GM23338 (cell line): ENCODE data around the gene CDC45.

Experiments used
- CTCF ChIP-seq, 2 experiments: fragments of 200-600 bp in 1 of 2; sonication (generic) in 1 of 2; conservative IDR thresholded peaks; 2 replicates each; pipeline versions ENCODE4 v1.5.1 to v1.6.1; 2016 to 2017; ENCODE audit warnings: antibody characterized with exemption in 2 of 2, low read depth in 2 of 2, mild to moderate bottlenecking in 2 of 2, moderate library complexity in 1 of 2
- EZH2 ChIP-seq: fragments of 200-600 bp; sonication (generic); IDR thresholded peaks from one replicate; pipeline ENCODE4 v1.8.0; 2017; ENCODE audit warnings: antibody characterized with exemption, mild to moderate bottlenecking, low read depth; ENCODE audit not compliant: unreplicated experiment
- JUNB ChIP-seq: IDR thresholded peaks from one replicate; pipeline ENCODE4 v1.6.1; 2016; ENCODE audit warnings: antibody characterized with exemption; ENCODE audit not compliant: unreplicated experiment
- REST ChIP-seq: IDR thresholded peaks from one replicate; pipeline ENCODE4 v1.6.1; 2018; ENCODE audit warnings: antibody characterized with exemption; ENCODE audit not compliant: unreplicated experiment
- ZNF114 ChIP-seq: fragments of 250-450 bp; sonication (Bioruptor Pico); IDR thresholded peaks from 2 replicates; pipeline ENCODE4 v1.5.0; 2020; ENCODE audit warnings: mild to moderate bottlenecking, moderate library complexity

GRCh38 chr22:19483481-19484244 is 3.9 kb downstream of the CDC45 start:
- no peak for TF ChIP-seq CTCF (conservative IDR thresholded peaks at IDR 0.05; ENCODE audit: low read depth in 2 of 2)
- TF ChIP-seq JUNB: no peak
- no peak for TF ChIP-seq REST
- TF ChIP-seq EZH2: no peak
- TF ChIP-seq ZNF114 (CRISPR knock-in tag): no peak
